Liver (tissue), 9 donors: Measurements from ENCODE around the gene DYNLT3. TPM values are rescaled to one million over a fixed set of nuclear protein-coding genes. Genes with fewer than 3 reads are reported as not detected.

Experiments used
- DNase-seq: peaks from one replicate; pipeline ENCODE4 v3.0.0-alpha.2; 2017; ENCODE audit warnings: low spot score
- H3K27ac ChIP-seq, 2 donors: one replicate each; pipeline ENCODE4 v1.7.0; 2013; ENCODE audit warnings: inconsistent platforms in 2 of 2, low read length in 2 of 2, control low read depth in 1 of 2, low read depth in 1 of 2, mild to moderate bottlenecking in 1 of 2
- H3K27me3 ChIP-seq, 4 donors: one replicate each; pipeline versions ENCODE4 v1.6.1 to v1.7.0; 2013; ENCODE audit warnings: low read length in 3 of 4, inconsistent platforms in 1 of 4, mild to moderate bottlenecking in 1 of 4, moderate library complexity in 1 of 4; ENCODE audit not compliant: control insufficient read depth in 4 of 4, insufficient read depth in 4 of 4
- H3K36me3 ChIP-seq, 4 donors: one replicate each; pipeline versions ENCODE4 v1.6.1 to v1.7.0; 2013; ENCODE audit warnings: low read length in 3 of 4, mild to moderate bottlenecking in 3 of 4, low read depth in 1 of 4, moderate library complexity in 1 of 4; ENCODE audit not compliant: control insufficient read depth in 4 of 4, insufficient read depth in 3 of 4
- H3K4me1 ChIP-seq, 4 donors: one replicate each; pipeline versions ENCODE4 v1.6.1 to v1.7.0; 2013; ENCODE audit warnings: low read length in 3 of 4, mild to moderate bottlenecking in 3 of 4, moderate library complexity in 1 of 4; ENCODE audit not compliant: control insufficient read depth in 4 of 4, insufficient read depth in 4 of 4
- H3K4me3 ChIP-seq, 3 donors: one replicate each; pipeline versions ENCODE4 v1.6.1 to v1.7.0; 2013; ENCODE audit warnings: low read length in 3 of 3, control low read depth in 1 of 3, low read depth in 1 of 3, mild to moderate bottlenecking in 1 of 3
- H3K9ac ChIP-seq, 2 donors: one replicate each; pipeline ENCODE4 v1.7.0; 2013; ENCODE audit warnings: low read length in 2 of 2, mild to moderate bottlenecking in 2 of 2, moderate library complexity in 2 of 2, control low read depth in 1 of 2, low read depth in 1 of 2
- H3K9me3 ChIP-seq, 4 donors: one replicate each; pipeline versions ENCODE4 v1.6.1 to v1.7.0; 2013; ENCODE audit warnings: low read length in 3 of 4; ENCODE audit not compliant: control insufficient read depth in 4 of 4
- ATF3 ChIP-seq: IDR thresholded peaks from 2 replicates; pipeline ENCODE4 v1.6.1; 2016; ENCODE audit warnings: antibody characterized with exemption
- CTCF ChIP-seq: fragments of 150-350 bp; IDR thresholded peaks from 2 replicates; pipeline ENCODE4 v1.5.1; 2017; ENCODE audit warnings: improper control_type of control experiment, low read depth, low read length; ENCODE audit not compliant: missing input control
- EGR1 ChIP-seq, 2 donors: IDR thresholded peaks; 2 replicates each; pipeline ENCODE4 v1.6.1; 2016 to 2018; ENCODE audit warnings: antibody characterized with exemption in 2 of 2, low read depth in 2 of 2
- FOXA1 ChIP-seq: IDR thresholded peaks from 2 replicates; pipeline ENCODE4 v1.6.1; 2016; ENCODE audit warnings: antibody characterized with exemption
- FOXA2 ChIP-seq: IDR thresholded peaks from 2 replicates; pipeline ENCODE4 v1.6.1; 2016; ENCODE audit warnings: antibody characterized with exemption
- GABPA ChIP-seq, 2 donors: IDR thresholded peaks in 1 of 2; conservative IDR thresholded peaks in 1 of 2; 2 replicates each; pipeline ENCODE4 v1.6.1; 2016; ENCODE audit warnings: antibody characterized with exemption in 2 of 2, mild to moderate bottlenecking in 1 of 2, moderate library complexity in 1 of 2
- HNF4A ChIP-seq, 2 donors: conservative IDR thresholded peaks; 2 replicates each; pipeline ENCODE4 v1.6.1; 2016; ENCODE audit warnings: antibody characterized with exemption in 2 of 2, mild to moderate bottlenecking in 2 of 2
- HNF4G ChIP-seq: IDR thresholded peaks from 2 replicates; pipeline ENCODE4 v1.6.1; 2016; ENCODE audit warnings: antibody characterized with exemption
- JUND ChIP-seq, 2 donors: IDR thresholded peaks; 2 replicates each; pipeline ENCODE4 v1.6.1; 2016; ENCODE audit warnings: antibody characterized with exemption in 2 of 2
- MAX ChIP-seq: IDR thresholded peaks from 2 replicates; pipeline ENCODE4 v1.6.1; 2016; ENCODE audit warnings: antibody characterized with exemption
- NR2F2 ChIP-seq: IDR thresholded peaks from 2 replicates; pipeline ENCODE4 v1.6.1; 2016; ENCODE audit warnings: antibody characterized with exemption
- RAD21 ChIP-seq, 2 donors: IDR thresholded peaks; 2 replicates each; pipeline ENCODE4 v1.6.1; 2016; ENCODE audit warnings: antibody characterized with exemption in 2 of 2, mild to moderate bottlenecking in 2 of 2
- REST ChIP-seq: IDR thresholded peaks from 2 replicates; pipeline ENCODE4 v1.6.1; 2016; ENCODE audit warnings: antibody characterized with exemption, mild to moderate bottlenecking
- RXRA ChIP-seq, 2 donors: IDR thresholded peaks; 2 replicates each; pipeline ENCODE4 v1.6.1; 2017 to 2018; ENCODE audit warnings: antibody characterized with exemption in 2 of 2, mild to moderate bottlenecking in 1 of 2
- SP1 ChIP-seq: IDR thresholded peaks from 2 replicates; pipeline ENCODE4 v1.6.1; 2018; ENCODE audit warnings: antibody characterized with exemption, mild to moderate bottlenecking
- TAF1 ChIP-seq: conservative IDR thresholded peaks from 2 replicates; pipeline ENCODE4 v1.6.1; 2016; ENCODE audit warnings: antibody characterized with exemption, mild to moderate bottlenecking
- YY1 ChIP-seq: IDR thresholded peaks from 2 replicates; pipeline ENCODE4 v1.6.1; 2016; ENCODE audit warnings: antibody characterized with exemption, mild to moderate bottlenecking
- ZBTB33 ChIP-seq: IDR thresholded peaks from 2 replicates; pipeline ENCODE4 v1.6.1; 2016; ENCODE audit warnings: antibody characterized with exemption
- WGBS: extraction: QIAGEN DNeasy Blood & Tissue Kit; methylation state at CpG from one replicate; pipeline ENCODE4 v1.1.7; 2013; 5-methylcytosine and 5-hydroxymethylcytosine counted together
- polyA plus RNA-seq, 2 donors: library from polyadenylated mRNA; stranded (reverse) in 1 of 2; unstranded in 1 of 2; fragments of 200-250 nt in 1 of 2; fragments of >200 nt in 1 of 2; fragmentation: Nextera tagmentation in 1 of 2; extraction: Ambion mirVana in 1 of 2; gene quantifications; one replicate each; pipeline versions ENCODE4 v1.2.1 to v1.2.3, GENCODE V29; 2013 to 2015
- total RNA-seq, 2 donors: library from RNA; depleted of rRNA; stranded (reverse); fragments of >200 nt; gene quantifications; one replicate each; pipeline ENCODE4 v1.2.3, GENCODE V29; 2014
- donor health status: healthy.
- donor health status: healthy.
- donor health status: healthy.
- donor health status: healthy.
- donor health status: healthy.

The DYNLT3 gene
- total and polyA plus RNA-seq, 4 donors: 9.5 to 20.7 (median 13.4) TPM

- TF ChIP-seq CTCF: no peak
- no peak for TF ChIP-seq GABPA (IDR thresholded peaks at IDR 0.05 in 1 of 2, conservative IDR thresholded peaks at IDR 0.05 in 1 of 2)
- no peak for TF ChIP-seq MAX
- TF ChIP-seq ATF3: no peak
- no peak for TF ChIP-seq TAF1
These were observed 12.4 kb downstream of the DYNLT3 start (continued) for GRCh38 chrX:37834937-37835336.

- WGBS: 43% methylated on average over 1 of the region's 1 CpG
- Histone ChIP-seq H3K4me3 (no peak overlapping the region), H3K4me1 (peaks cover 0 to under 1% (median 0%) of the 10 kb centered on the region in 4 donors), H3K27me3 (no peaks in the 10 kb centered on the region), H3K9ac (no peak overlapping the region), H3K9me3 (no peaks in the 10 kb centered on the region), H3K36me3 (no peaks in the 10 kb centered on the region), H3K27ac (no peak overlapping the region)
- no peak for DNase-seq
- no peak for TF ChIP-seq MAX
- peak; percentile 36 to 49 for TF ChIP-seq HNF4A (conservative IDR thresholded peaks at IDR 0.05)
- TF ChIP-seq HNF4G: no peak
- TF ChIP-seq RXRA (IDR thresholded peaks at IDR 0.05): peak; percentile 16 to 46
- no peak for TF ChIP-seq ATF3
- TF ChIP-seq SP1: peak; percentile 14
- no peak for TF ChIP-seq REST
- peak in 1 of 2 donors; percentile 41 for TF ChIP-seq RAD21 (IDR thresholded peaks at IDR 0.05)
- no peak for TF ChIP-seq ZBTB33
- TF ChIP-seq YY1: peak; percentile 48
- peak; percentile 43 for TF ChIP-seq FOXA1
- TF ChIP-seq JUND (IDR thresholded peaks at IDR 0.05): peak in 1 of 2 donors; percentile 25
- no peak for TF ChIP-seq EGR1 (IDR thresholded peaks at IDR 0.05; ENCODE audit: low read depth in 2 of 2)
- TF ChIP-seq FOXA2: peak; percentile 75
- no peak for TF ChIP-seq CTCF
- no peak for TF ChIP-seq NR2F2
- TF ChIP-seq GABPA (IDR thresholded peaks at IDR 0.05 in 1 of 2, conservative IDR thresholded peaks at IDR 0.05 in 1 of 2): no peak
- TF ChIP-seq TAF1: no peak
These were observed 17.0 kb downstream of the DYNLT3 start for GRCh38 chrX:37830371-37830770.
